Osteocyte (in vitro differentiated cells): Measurements from ENCODE around the gene THBS2. TPM values are rescaled to one million over a fixed set of nuclear protein-coding genes. Genes with fewer than 3 reads are reported as not detected.

ENCODE experiments used
- DNase-seq: peaks from one replicate; pipeline ENCODE4 v3.0.0; 2021; ENCODE audit warnings: mixed read lengths; ENCODE audit not compliant: unreplicated experiment; ENCODE audit errors: extremely low spot score
- H3K27ac Mint-ChIP-seq: one replicate; pipeline ENCODE4 v1.8.0; 2021; ENCODE audit warnings: mild to moderate bottlenecking, mixed read lengths; ENCODE audit not compliant: unreplicated experiment
- H3K27me3 Mint-ChIP-seq: one replicate; pipeline ENCODE4 v1.8.0; 2021; ENCODE audit warnings: mixed read lengths; ENCODE audit not compliant: unreplicated experiment
- H3K36me3 Mint-ChIP-seq: one replicate; pipeline ENCODE4 v1.8.0; 2021; ENCODE audit warnings: mixed read lengths; ENCODE audit not compliant: unreplicated experiment
- H3K4me1 Mint-ChIP-seq: one replicate; pipeline ENCODE4 v1.8.0; 2021; ENCODE audit warnings: mixed read lengths; ENCODE audit not compliant: unreplicated experiment
- H3K4me3 Mint-ChIP-seq: one replicate; pipeline ENCODE4 v1.8.0; 2021; ENCODE audit warnings: mild to moderate bottlenecking, moderate library complexity, mixed read lengths; ENCODE audit not compliant: unreplicated experiment
- H3K9me3 Mint-ChIP-seq: one replicate; pipeline ENCODE4 v1.8.0; 2021; ENCODE audit warnings: mixed read lengths; ENCODE audit not compliant: unreplicated experiment
- total RNA-seq: library from RNA; stranded (reverse); gene quantifications from 2 replicates; pipeline ENCODE4 v1.2.1, GENCODE V29; 2021
- TF ChIP-seq, protein P1 (sequence below): fragments of 200-600 bp; sonication (generic); IDR thresholded peaks from 2 replicates; pipeline ENCODE4 v1.5.0; 2021; ENCODE audit warnings: antibody characterized with exemption, mild to moderate bottlenecking, moderate library complexity

The THBS2 gene
- total RNA-seq, 1 donor from 2014 or later = 650 TPM

DNA sequence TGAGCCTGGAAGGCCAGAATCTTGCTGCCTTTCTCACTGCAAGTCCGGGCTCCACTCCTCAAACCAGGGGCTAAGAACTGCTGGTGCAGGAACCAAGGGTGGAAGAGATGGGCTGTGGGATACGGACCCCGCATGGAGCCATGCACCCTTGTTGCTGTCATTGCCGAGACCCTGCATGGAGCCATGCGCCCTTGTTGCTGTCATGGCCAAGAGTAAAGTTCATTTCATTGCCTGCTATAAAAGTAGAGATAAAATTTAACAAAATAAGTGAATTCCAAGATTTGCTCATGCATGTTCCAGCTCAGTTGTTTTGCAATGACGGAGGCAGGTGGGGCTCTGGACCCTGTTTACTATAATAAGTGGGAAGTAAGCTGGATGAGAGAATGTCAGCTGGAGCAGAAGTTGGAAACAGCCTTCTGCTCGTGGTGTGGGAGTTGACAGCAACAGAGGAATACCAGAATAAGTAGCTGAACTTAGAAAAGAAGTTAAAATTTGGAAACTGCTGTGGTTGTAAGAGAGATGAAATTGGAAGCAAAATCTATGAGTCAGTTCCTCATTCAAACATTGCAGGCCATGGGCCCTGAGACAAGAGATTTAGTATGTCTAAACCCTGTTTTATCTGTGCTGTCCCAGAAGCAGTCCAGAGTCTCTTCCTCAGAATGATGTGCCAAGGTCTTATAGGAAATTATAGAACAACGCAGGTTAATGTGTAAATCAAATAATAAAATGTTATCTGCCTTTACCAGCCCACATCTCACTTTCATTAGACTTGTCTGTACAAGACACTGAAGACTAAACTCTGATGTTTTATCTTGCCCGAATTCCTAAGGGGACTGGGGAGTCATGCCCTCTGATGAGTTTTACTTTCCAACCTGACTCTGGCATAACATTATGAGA lies 15.8 kb upstream of the THBS2 start:
- DNase-seq = no peak
- Mint-ChIP-seq H3K4me3 (no peak overlapping the region), H3K4me1 (peaks cover 3% of the 10 kb centered on the region), H3K9me3 (no peaks in the 10 kb centered on the region), H3K36me3 (no peaks in the 10 kb centered on the region), H3K27ac (no peak overlapping the region), H3K27me3 (no peaks in the 10 kb centered on the region)
- TF ChIP-seq, protein P1, sequence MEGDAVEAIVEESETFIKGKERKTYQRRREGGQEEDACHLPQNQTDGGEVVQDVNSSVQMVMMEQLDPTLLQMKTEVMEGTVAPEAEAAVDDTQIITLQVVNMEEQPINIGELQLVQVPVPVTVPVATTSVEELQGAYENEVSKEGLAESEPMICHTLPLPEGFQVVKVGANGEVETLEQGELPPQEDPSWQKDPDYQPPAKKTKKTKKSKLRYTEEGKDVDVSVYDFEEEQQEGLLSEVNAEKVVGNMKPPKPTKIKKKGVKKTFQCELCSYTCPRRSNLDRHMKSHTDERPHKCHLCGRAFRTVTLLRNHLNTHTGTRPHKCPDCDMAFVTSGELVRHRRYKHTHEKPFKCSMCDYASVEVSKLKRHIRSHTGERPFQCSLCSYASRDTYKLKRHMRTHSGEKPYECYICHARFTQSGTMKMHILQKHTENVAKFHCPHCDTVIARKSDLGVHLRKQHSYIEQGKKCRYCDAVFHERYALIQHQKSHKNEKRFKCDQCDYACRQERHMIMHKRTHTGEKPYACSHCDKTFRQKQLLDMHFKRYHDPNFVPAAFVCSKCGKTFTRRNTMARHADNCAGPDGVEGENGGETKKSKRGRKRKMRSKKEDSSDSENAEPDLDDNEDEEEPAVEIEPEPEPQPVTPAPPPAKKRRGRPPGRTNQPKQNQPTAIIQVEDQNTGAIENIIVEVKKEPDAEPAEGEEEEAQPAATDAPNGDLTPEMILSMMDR = no peak

DNA sequence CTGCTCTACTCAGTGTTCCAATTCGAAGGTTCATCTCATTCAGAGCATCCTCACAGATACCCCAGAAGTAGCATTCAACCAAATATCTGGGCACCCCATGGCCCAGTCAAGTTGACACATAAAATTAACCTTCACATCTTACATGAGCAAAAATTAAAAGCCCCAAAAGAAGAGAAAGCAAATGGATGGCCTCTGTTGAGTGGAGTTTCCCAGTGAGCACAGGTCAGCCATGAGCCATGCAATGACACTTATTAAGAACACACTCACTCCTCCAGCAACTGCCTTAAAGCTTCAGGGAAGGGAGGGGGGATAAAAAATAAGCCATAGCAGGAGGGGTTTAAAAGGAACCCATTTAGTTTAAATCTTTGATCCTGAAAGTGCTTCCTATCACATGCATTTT lies 14.6 kb upstream of the THBS2 start:
- no peaks in the 10 kb centered on the region for H3K9me3 Mint-ChIP-seq
- no peaks in the 10 kb centered on the region for H3K36me3 Mint-ChIP-seq
- DNase-seq = no peak
- no peak overlapping the region for H3K27ac Mint-ChIP-seq
- H3K4me1 Mint-ChIP-seq = peaks cover 11% of the 10 kb centered on the region
- TF ChIP-seq, protein P1 = no peak
- no peaks in the 10 kb centered on the region for H3K27me3 Mint-ChIP-seq
- H3K4me3 Mint-ChIP-seq = no peak overlapping the region

DNA sequence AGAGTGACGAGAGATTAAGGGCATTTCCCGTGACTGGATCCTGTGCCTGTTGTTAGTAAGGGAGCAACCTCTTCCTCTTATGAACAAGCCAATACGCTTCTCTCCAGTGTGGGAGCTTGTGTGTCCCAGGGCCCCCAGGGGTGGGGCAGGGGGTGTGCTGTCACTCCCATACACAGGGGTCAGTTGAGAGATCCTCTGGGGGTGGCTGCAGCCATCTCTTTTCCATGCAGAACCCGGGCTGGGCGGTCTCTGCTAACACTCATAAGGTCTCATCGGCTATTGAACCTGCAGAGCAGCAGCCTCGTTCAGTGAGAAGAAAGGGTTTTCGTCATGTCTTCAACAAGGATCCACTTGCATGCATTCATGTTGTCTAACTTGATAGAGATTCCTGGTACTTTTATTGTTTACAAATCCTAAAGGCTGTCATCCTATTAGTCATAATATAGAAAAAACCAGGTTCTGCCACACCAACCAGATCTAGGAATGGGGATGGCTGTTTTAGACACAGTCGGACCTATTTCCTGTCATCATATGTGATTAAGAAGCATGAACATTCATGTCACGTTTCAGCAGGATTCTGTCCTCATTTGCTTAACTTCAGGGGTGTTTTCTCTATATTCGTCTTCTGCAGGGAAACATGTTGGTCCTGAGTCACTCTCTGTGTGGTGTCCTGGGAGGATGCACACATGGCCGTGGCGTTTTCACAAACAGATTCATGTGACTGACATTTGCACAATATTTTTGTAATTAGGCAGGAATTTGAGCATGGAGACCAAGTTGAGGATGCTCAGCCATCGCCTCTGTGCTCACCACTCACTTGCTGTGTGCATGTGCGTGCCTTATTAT lies 13.3 kb upstream of the THBS2 start:
- H3K36me3 Mint-ChIP-seq = no peaks in the 10 kb centered on the region
- no peak for DNase-seq
- no peak overlapping the region for H3K27ac Mint-ChIP-seq
- TF ChIP-seq, protein P1 = no peak
- no peaks in the 10 kb centered on the region for H3K9me3 Mint-ChIP-seq
- H3K4me3 Mint-ChIP-seq = no peak overlapping the region
- peaks cover 11% of the 10 kb centered on the region for H3K4me1 Mint-ChIP-seq
- H3K27me3 Mint-ChIP-seq = no peaks in the 10 kb centered on the region

DNA sequence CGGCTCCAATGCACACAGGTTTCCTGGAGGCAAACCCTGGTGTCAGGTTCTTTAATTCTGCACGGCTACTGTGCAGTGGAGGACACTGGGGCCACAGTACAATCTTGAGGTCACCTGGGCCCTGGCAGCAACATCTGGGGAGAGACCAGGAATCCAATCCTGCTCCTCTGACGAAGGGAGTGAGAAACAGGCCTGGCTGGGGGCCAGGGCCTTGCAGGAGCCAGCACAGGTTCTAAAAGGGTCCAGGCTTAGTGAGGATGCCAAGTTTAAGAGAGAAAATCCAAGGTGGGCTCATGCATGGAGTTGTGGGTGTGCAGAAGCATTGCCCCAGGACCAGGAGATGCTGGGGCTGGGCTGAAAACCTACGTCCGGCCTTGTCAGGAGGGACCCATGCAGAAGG lies 12.6 kb upstream of the THBS2 start:
- no peak overlapping the region for H3K27ac Mint-ChIP-seq
- TF ChIP-seq, protein P1 = no peak
- H3K9me3 Mint-ChIP-seq = no peaks in the 10 kb centered on the region
- no peak for DNase-seq
- H3K4me1 Mint-ChIP-seq = peaks cover 7% of the 10 kb centered on the region
- no peak overlapping the region for H3K4me3 Mint-ChIP-seq
- no peaks in the 10 kb centered on the region for H3K27me3 Mint-ChIP-seq
- no peaks in the 10 kb centered on the region for H3K36me3 Mint-ChIP-seq
